K562 (cell line): ENCODE results near the gene OR51I1. TPM values are rescaled to one million over a fixed set of nuclear protein-coding genes. Genes with fewer than 3 reads are reported as not detected.

Experiments used
- ATAC-seq: fragments of 200-7000 bp; cut with Tn5 transposase; 3 replicates; pipeline ENCODE4 v1.9.1; 2020; ENCODE audit warnings: moderate library complexity
- BruUV-seq: library from RNA; stranded (reverse); fragments of 400-500 nt; replicated peaks from 2 replicates; lab custom pipeline; 2021; lab: Mats Ljungman, UMichigan
- CTCF ChIA-PET: fragments of 300-600 bp; formaldehyde crosslinking; extraction: SDS; loops from one replicate; lab custom pipeline; 2021; ENCODE audit warnings: low intra/inter-chr PET ratio; lab: Yijun Ruan, JAX
- POLR2A ChIA-PET: fragments of 300-600, 350-650 bp; sonication (Branson Sonifier 250); formaldehyde crosslinking; extraction: SDS; loops from one replicate; lab custom pipeline; 2021; ENCODE audit warnings: antibody characterized with exemption, inconsistent platforms; lab: Yijun Ruan, JAX
- DNase-seq, 4 experiments: peaks; one replicate each; pipeline versions ENCODE4 v3.0.0 to v3.0.0-alpha.2; 2011 to 2018; ENCODE audit warnings: low spot score in 3 of 4, mixed read lengths in 3 of 4; ENCODE audit errors: extremely low read depth in 1 of 4
- FAIRE-seq: peaks from 2 replicates; lab custom pipeline; 2011; peaks lifted over from hg19 to GRCh38; lab: Jason Lieb, UNC
- H2AFZ ChIP-seq: 2 replicates; pipeline ENCODE4 v1.6.0; 2011; ENCODE audit warnings: low read depth, low read length, control low read depth, inconsistent platforms
- H3K27ac ChIP-seq: fragments of 200-600 bp; 3 replicates; pipeline ENCODE4 v1.8.0; 2011; ENCODE audit warnings: low read depth, mild to moderate bottlenecking, control low read depth, inconsistent platforms, low read length, moderate library complexity, mixed read lengths; ENCODE audit errors: extremely low read depth
- H3K27me3 ChIP-seq, 2 experiments: fragments of 300-600 bp in 1 of 2; 2 replicates in 1 of 2; 3 replicates in 1 of 2; pipeline versions ENCODE4 v1.6.0 to v1.8.0; 2011; ENCODE audit warnings: inconsistent platforms in 2 of 2, low read length in 2 of 2, mild to moderate bottlenecking in 1 of 2, mixed read lengths in 1 of 2, moderate library complexity in 1 of 2; ENCODE audit not compliant: control insufficient read depth in 2 of 2, insufficient read depth in 2 of 2
- H3K36me3 ChIP-seq: fragments of 300-600 bp; 3 replicates; pipeline ENCODE4 v1.8.0; 2011; ENCODE audit warnings: mild to moderate bottlenecking, low read length, inconsistent platforms; ENCODE audit not compliant: control insufficient read depth, insufficient read depth
- H3K4me1 ChIP-seq, 2 experiments: fragments of 200-600 bp in 1 of 2; replicated peaks in 1 of 2; 2 replicates in 1 of 2; 3 replicates in 1 of 2; pipeline versions ENCODE4 v1.5.1 to v1.8.0; 2011; ENCODE audit warnings: inconsistent platforms in 2 of 2, low read length in 2 of 2, mild to moderate bottlenecking in 1 of 2, mixed read lengths in 1 of 2, moderate library complexity in 1 of 2; ENCODE audit not compliant: control insufficient read depth in 2 of 2, insufficient read depth in 2 of 2
- H3K4me2 ChIP-seq: 2 replicates; pipeline ENCODE4 v1.6.1; 2011; ENCODE audit warnings: low read length, control low read depth, inconsistent platforms, mixed read lengths; ENCODE audit not compliant: insufficient read depth
- H3K4me3 ChIP-seq: fragments of 200-600 bp; sonication (generic), shearing (Covaris generic); 2 replicates; pipeline ENCODE4 v1.5.1; 2016; ENCODE audit warnings: control low read depth, inconsistent platforms
- H3K79me2 ChIP-seq: fragments of 200-600 bp; 3 replicates; pipeline ENCODE4 v1.8.0; 2011; ENCODE audit warnings: low read length, inconsistent platforms; ENCODE audit not compliant: control insufficient read depth, insufficient read depth
- H3K9ac ChIP-seq, 2 experiments: 2 replicates each; pipeline versions ENCODE4 v1.6.0 to v1.6.1; 2011; ENCODE audit warnings: low read depth in 2 of 2, low read length in 2 of 2, control low read depth in 1 of 2, inconsistent platforms in 1 of 2, mild to moderate bottlenecking in 1 of 2, mixed read lengths in 1 of 2; ENCODE audit not compliant: insufficient read depth in 1 of 2
- H3K9me1 ChIP-seq: one replicate; pipeline ENCODE4 v1.6.0; 2011; ENCODE audit warnings: inconsistent platforms, mild to moderate bottlenecking, low read length, moderate library complexity; ENCODE audit not compliant: control insufficient read depth, insufficient read depth
- H3K9me3 ChIP-seq: replicated peaks from 2 replicates; pipeline ENCODE4 v1.5.1; 2011; ENCODE audit warnings: low read depth, low read length, inconsistent platforms; ENCODE audit not compliant: control insufficient read depth, insufficient read depth
- H4K20me1 ChIP-seq: replicated peaks from 2 replicates; pipeline ENCODE4 v1.6.1; 2011; ENCODE audit warnings: low read length, inconsistent platforms, mixed read lengths; ENCODE audit not compliant: control insufficient read depth, insufficient read depth
- ATF7 ChIP-seq: fragments of 450-650 bp; IDR thresholded peaks from 2 replicates; pipeline ENCODE4 v1.7.1; 2014; ENCODE audit warnings: mild to moderate bottlenecking, moderate library complexity
- HDAC3 ChIP-seq: fragments of 450-650 bp; IDR thresholded peaks from 2 replicates; pipeline ENCODE4 v1.6.1; 2018; ENCODE audit warnings: borderline replicate concordance, mild to moderate bottlenecking, moderate library complexity; ENCODE audit not compliant: partially characterized antibody
- KLF13 ChIP-seq: fragments of 450-650 bp; IDR thresholded peaks from 2 replicates; pipeline ENCODE4 v1.6.1; 2016; ENCODE audit warnings: missing genetic modification characterization, low read depth, mild to moderate bottlenecking, missing compliant biosample characterization, moderate library complexity, borderline replicate concordance
- PHB ChIP-seq: fragments of 250-450 bp; sonication (Bioruptor Pico); IDR thresholded peaks from 2 replicates; pipeline ENCODE4 v1.5.0; 2021
- POLR2A ChIP-seq: fragments of 450-650 bp; conservative IDR thresholded peaks from 2 replicates; pipeline ENCODE4 v1.6.1; 2016
- RFX1 ChIP-seq: fragments of 450-650 bp; IDR thresholded peaks from 2 replicates; pipeline ENCODE4 v1.6.1; 2016; ENCODE audit warnings: mild to moderate bottlenecking, moderate library complexity
- SREBF1 ChIP-seq: fragments of 150-350 bp; IDR thresholded peaks from 2 replicates; pipeline ENCODE4 v1.6.1; 2014; ENCODE audit warnings: antibody characterized with exemption, low read depth, low read length, borderline replicate concordance
- WGBS: fragments of 100-300 bp; shearing (Covaris generic); methylation state at CpG from one replicate; pipeline ENCODE4 v1.1.6; 2016; ENCODE audit warnings: low coverage, mixed read lengths; ENCODE audit not compliant: insufficient coverage; ENCODE audit errors: missing lambda C conversion rate; 5-methylcytosine and 5-hydroxymethylcytosine counted together
- in situ Hi-C: fragments of 300-500 bp; cut with MboI; formaldehyde crosslinking; loops from 4 replicates; pipeline ENCODE4 v1.15.0; 2018; ENCODE audit warnings: inconsistent platforms, mixed read lengths
- intact Hi-C: fragments of 100-400 bp; cut with micrococcal nuclease; formaldehyde crosslinking; loops from 2 replicates; pipeline ENCODE4 v1.14.2; 2022
- polyA plus RNA-seq, 8 experiments: library from polyadenylated mRNA; depleted of rRNA in 4 of 8; stranded (reverse) in 5 of 8; unstranded in 3 of 8; fragments of >200 nt; fragmentation: Nextera tagmentation in 2 of 8; fragmentation: Illumina TruSeq in 1 of 8; extraction: Ambion mirVana in 2 of 8; extraction: Trizol in 1 of 8; gene quantifications; 2 replicates each; pipeline versions ENCODE4 v1.2.1 to v1.2.3, GENCODE V29; 2011 to 2014; ENCODE audit warnings: inconsistent platforms in 1 of 8, missing spikeins in 1 of 8
- total RNA-seq, 7 experiments: library from RNA; depleted of rRNA in 6 of 7; stranded (reverse); fragments of >200 nt in 6 of 7; fragmentation: Illumina TruSeq in 2 of 7; extraction: Trizol in 2 of 7; gene quantifications; 2 replicates each; pipeline versions ENCODE4 v1.2.1 to v1.2.3, GENCODE V29; 2011 to 2021; ENCODE audit warnings: low replicate concordance in 1 of 7
- TF ChIP-seq, protein P1 (sequence below): fragments of 450-650 bp; IDR thresholded peaks from 2 replicates; pipeline ENCODE4 v1.6.1; 2016
- TF ChIP-seq, protein P2 (sequence below), 2 experiments: fragments of 450-650 bp; conservative IDR thresholded peaks; 2 replicates each; pipeline ENCODE4 v1.6.1; 2017; ENCODE audit warnings: mild to moderate bottlenecking in 2 of 2, moderate library complexity in 2 of 2
- TF ChIP-seq, protein P3 (sequence below): sonication (generic); formaldehyde crosslinking; IDR thresholded peaks from 2 replicates; pipeline ENCODE4 v1.8.1; 2023; ENCODE audit warnings: mild to moderate bottlenecking, missing genetic modification reagents

OR51I1 gene
- total and polyA plus RNA-seq, 9 of the 15 experiments (the other 6 are each of a cell fraction or from before 2014, with no cell fraction given): 0.42 to 11.0 (median 2.8) TPM

DNA sequence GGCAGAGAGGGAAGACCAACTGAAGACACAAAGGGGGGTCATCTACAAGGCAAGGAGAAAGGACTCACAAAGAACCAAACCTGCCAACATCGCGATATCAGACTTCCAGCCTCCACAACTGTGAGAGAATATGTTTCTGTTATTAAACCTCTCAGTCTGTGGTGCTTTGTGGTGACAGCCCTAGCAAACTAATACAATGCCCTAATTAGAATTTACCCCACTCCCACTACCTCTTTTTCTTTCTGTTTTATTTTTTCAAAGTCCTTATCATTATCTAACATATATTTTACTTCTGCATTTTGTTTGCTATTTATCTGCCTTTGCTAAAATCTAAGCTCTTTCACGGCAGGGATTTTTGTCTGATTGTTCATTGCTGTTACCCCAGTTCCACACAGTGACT, 44.7 kb upstream of the OR51I1 start:
- CTCF ChIA-PET: no interaction called here
- no peak overlapping the region for H3K4me3 ChIP-seq

DNA sequence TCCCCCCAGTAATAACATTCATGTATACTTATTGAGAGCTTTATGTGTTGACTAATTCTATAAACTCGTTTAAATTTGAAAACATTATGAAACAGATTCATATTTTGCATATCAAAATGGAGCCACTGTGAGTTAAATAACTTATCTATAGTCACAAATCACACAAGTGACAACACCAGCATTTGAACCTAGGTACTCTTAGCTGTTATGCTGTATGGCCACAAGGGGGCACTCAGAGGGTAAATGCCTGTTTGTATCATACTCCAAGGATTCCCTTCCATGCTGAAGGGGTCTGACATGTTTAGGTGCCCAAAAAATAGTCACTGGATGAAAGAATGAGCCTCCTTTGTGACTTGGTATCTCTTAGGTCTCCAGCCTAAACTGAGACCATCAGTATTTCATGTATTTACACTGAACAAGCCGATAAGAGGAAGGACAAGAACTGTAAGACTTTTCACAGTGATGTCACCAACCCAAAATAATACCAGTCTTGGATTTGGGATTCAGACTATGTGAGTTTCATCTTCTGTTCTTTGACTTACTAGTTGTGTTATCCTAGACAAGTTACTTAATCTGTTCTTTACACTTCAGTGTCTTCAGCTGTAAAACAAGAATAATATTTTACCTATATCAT, 35.0 kb upstream of the OR51I1 start:
- H4K20me1 ChIP-seq: peaks cover 18% of the 10 kb centered on the region
- H3K27me3 ChIP-seq: no peaks in the 10 kb centered on the region
- H3K79me2 ChIP-seq: peaks cover 61% of the 10 kb centered on the region
- ChIA-PET CTCF (interaction anchor here (0.5 to 1.9 kb wide), 4 partner anchors 77 to 415 kb away, joined by 3 to 13 read pairs (median 6); no protein-coding TSS in a partner anchor), POLR2A (interaction anchor here (1.1 to 3.2 kb wide), 2 partner anchors 28 to 225 kb away, joined by 4 to 17 read pairs; no protein-coding TSS in a partner anchor)
- H3K4me3 ChIP-seq: no peak overlapping the region
- H3K36me3 ChIP-seq: peaks cover 59% of the 10 kb centered on the region
- in situ Hi-C loops: no loop called here
- H3K4me2 ChIP-seq: no peak overlapping the region
- DNase-seq (peak; percentile 69 to 77 (median 72)), ATAC-seq (peak; percentile 97), FAIRE-seq (peak; percentile 79)
- H3K9me3 ChIP-seq: no peaks in the 10 kb centered on the region
- 38% methylated on average over 2 of the region's 2 CpGs for WGBS
- intact Hi-C loops: loop anchor here (1.0 kb wide), 1 partner anchor 77 kb away; no protein-coding TSS in a partner anchor
- no peak overlapping the region for H2AFZ ChIP-seq
- H3K9me1 ChIP-seq: no peaks in the 10 kb centered on the region
- BruUV-seq: no TSS peak
- H3K27ac ChIP-seq: no peak overlapping the region; the same call in 2 of the 3 replicates
- H3K4me1 ChIP-seq: no peaks in the 10 kb centered on the region
- no peak overlapping the region for H3K9ac ChIP-seq
- peak; percentile 48; the same call in 1 of the 2 replicates for TF ChIP-seq ATF7
- TF ChIP-seq, protein P1, sequence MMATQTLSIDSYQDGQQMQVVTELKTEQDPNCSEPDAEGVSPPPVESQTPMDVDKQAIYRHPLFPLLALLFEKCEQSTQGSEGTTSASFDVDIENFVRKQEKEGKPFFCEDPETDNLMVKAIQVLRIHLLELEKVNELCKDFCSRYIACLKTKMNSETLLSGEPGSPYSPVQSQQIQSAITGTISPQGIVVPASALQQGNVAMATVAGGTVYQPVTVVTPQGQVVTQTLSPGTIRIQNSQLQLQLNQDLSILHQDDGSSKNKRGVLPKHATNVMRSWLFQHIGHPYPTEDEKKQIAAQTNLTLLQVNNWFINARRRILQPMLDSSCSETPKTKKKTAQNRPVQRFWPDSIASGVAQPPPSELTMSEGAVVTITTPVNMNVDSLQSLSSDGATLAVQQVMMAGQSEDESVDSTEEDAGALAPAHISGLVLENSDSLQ: peak; percentile 86
- TF ChIP-seq, protein P2, sequence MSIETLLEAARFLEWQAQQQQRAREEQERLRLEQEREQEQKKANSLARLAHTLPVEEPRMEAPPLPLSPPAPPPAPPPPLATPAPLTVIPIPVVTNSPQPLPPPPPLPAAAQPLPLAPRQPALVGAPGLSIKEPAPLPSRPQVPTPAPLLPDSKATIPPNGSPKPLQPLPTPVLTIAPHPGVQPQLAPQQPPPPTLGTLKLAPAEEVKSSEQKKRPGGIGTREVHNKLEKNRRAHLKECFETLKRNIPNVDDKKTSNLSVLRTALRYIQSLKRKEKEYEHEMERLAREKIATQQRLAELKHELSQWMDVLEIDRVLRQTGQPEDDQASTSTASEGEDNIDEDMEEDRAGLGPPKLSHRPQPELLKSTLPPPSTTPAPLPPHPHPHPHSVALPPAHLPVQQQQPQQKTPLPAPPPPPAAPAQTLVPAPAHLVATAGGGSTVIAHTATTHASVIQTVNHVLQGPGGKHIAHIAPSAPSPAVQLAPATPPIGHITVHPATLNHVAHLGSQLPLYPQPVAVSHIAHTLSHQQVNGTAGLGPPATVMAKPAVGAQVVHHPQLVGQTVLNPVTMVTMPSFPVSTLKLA (conservative IDR thresholded peaks at IDR 0.05): 0 out of 4 replicates have a peak, but pooled peaks of 1 of the 2 experiments have one; percentile 19
- no peak for TF ChIP-seq SREBF1
- no peak for TF ChIP-seq PHB (CRISPR knock-in tag)
- TF ChIP-seq KLF13 (tag): no peak
- TF ChIP-seq, protein P3, sequence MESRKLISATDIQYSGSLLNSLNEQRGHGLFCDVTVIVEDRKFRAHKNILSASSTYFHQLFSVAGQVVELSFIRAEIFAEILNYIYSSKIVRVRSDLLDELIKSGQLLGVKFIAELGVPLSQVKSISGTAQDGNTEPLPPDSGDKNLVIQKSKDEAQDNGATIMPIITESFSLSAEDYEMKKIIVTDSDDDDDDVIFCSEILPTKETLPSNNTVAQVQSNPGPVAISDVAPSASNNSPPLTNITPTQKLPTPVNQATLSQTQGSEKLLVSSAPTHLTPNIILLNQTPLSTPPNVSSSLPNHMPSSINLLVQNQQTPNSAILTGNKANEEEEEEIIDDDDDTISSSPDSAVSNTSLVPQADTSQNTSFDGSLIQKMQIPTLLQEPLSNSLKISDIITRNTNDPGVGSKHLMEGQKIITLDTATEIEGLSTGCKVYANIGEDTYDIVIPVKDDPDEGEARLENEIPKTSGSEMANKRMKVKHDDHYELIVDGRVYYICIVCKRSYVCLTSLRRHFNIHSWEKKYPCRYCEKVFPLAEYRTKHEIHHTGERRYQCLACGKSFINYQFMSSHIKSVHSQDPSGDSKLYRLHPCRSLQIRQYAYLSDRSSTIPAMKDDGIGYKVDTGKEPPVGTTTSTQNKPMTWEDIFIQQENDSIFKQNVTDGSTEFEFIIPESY (CRISPR knock-in tag): no peak
- peak; percentile 22 for TF ChIP-seq HDAC3

More for the DNA sequence above, 44.7 kb upstream of the OR51I1 start:
- TF ChIP-seq POLR2A (peak; percentile 49; the same call in 1 of the 2 replicates), RFX1 (no peak)
- 79% methylated on average over 3 of the region's 3 CpGs for WGBS
- Histone ChIP-seq H3K27me3 (no peaks in the 10 kb centered on the region), H3K4me2 (no peak overlapping the region), H3K27ac (no peak overlapping the region), H3K9me1 (no peaks in the 10 kb centered on the region), H3K36me3 (peaks cover 74% of the 10 kb centered on the region), H4K20me1 (peaks cover 33% of the 10 kb centered on the region), H3K9ac (no peak overlapping the region), H3K9me3 (peaks cover 4% of the 10 kb centered on the region), H2AFZ (no peak overlapping the region), H3K79me2 (peaks cover 77% of the 10 kb centered on the region), H3K4me1 (peaks cover 4 to 5% of the 10 kb centered on the region in 2 experiments; a peak in 1 of 5 replicates)
- intact Hi-C loops (no loop called here), in situ Hi-C loops (no loop called here)
- DNase-seq (no peak), FAIRE-seq (no peak), ATAC-seq (no peak; the same call in 2 of the 3 replicates)
- POLR2A ChIA-PET: interaction anchor here (0.5 to 3.0 kb wide), 5 partner anchors 12 to 127 kb away, joined by 3 to 25 read pairs (median 3); no protein-coding TSS in a partner anchor
- BruUV-seq: no TSS peak
